Nephron progenitor cell (in vitro differentiated cells): ENCODE measurements around the gene NADSYN1.
A peak's percentile ranks its signal among the peaks of the same experiment; 100 is the strongest.

Source experiments
- DNase-seq: peaks from one replicate; pipeline ENCODE4 v3.0.0; 2021
- H3K27ac Mint-ChIP-seq: 2 replicates; pipeline ENCODE4 v1.8.0; 2021; ENCODE audit warnings: mild to moderate bottlenecking, moderate library complexity, mixed read lengths
- H3K27me3 Mint-ChIP-seq: 2 replicates; pipeline ENCODE4 v1.8.0; 2021; ENCODE audit warnings: mild to moderate bottlenecking, low read depth, mixed read lengths; ENCODE audit not compliant: poor library complexity
- H3K36me3 Mint-ChIP-seq: 2 replicates; pipeline ENCODE4 v1.8.0; 2021; ENCODE audit warnings: low read depth, mixed read lengths
- H3K4me1 Mint-ChIP-seq: 2 replicates; pipeline ENCODE4 v1.8.0; 2021; ENCODE audit warnings: mixed read lengths
- H3K4me3 Mint-ChIP-seq: 2 replicates; pipeline ENCODE4 v1.8.0; 2021; ENCODE audit warnings: mild to moderate bottlenecking, moderate library complexity, mixed read lengths
- H3K9me3 Mint-ChIP-seq: 2 replicates; pipeline ENCODE4 v1.8.0; 2021; ENCODE audit warnings: mild to moderate bottlenecking, moderate library complexity, mixed read lengths
- CTCF ChIP-seq: fragments of 200-600 bp; sonication (generic); IDR thresholded peaks from 2 replicates; pipeline ENCODE4 v1.5.0; 2021; ENCODE audit warnings: antibody characterized with exemption

NADSYN1 gene

GRCh38 chr11:71459076-71459766 is 6.2 kb downstream of the NADSYN1 start:
- no peak for TF ChIP-seq CTCF
- Mint-ChIP-seq H3K27me3 (no peaks in the 10 kb centered on the region), H3K9me3 (no peaks in the 10 kb centered on the region), H3K4me1 (peaks cover 19% of the 10 kb centered on the region), H3K27ac (peak overlapping the region; percentile 88), H3K4me3 (no peak overlapping the region), H3K36me3 (peaks cover 46% of the 10 kb centered on the region)
- no peak for DNase-seq

- H3K4me3 Mint-ChIP-seq, result no peak overlapping the region
- TF ChIP-seq CTCF, result no peak
- DNase-seq, result peak; percentile 56
- H3K4me1 Mint-ChIP-seq, result peaks cover 14% of the 10 kb centered on the region
- H3K27ac Mint-ChIP-seq, result peak overlapping the region; percentile 88
- peaks cover 2% of the 10 kb centered on the region for H3K27me3 Mint-ChIP-seq
- no peaks in the 10 kb centered on the region for H3K9me3 Mint-ChIP-seq
- H3K36me3 Mint-ChIP-seq, result peaks cover 45% of the 10 kb centered on the region
These were observed 6.8 kb downstream of the NADSYN1 start for GRCh38 chr11:71459767-71460320.

GRCh38 chr11:71461696-71462095 is 8.7 kb downstream of the NADSYN1 start:
- H3K36me3 Mint-ChIP-seq, result peaks cover 31% of the 10 kb centered on the region
- H3K4me3 Mint-ChIP-seq, result no peak overlapping the region
- H3K9me3 Mint-ChIP-seq, result no peaks in the 10 kb centered on the region
- H3K27me3 Mint-ChIP-seq, result peaks cover 6% of the 10 kb centered on the region
- peaks cover 13% of the 10 kb centered on the region for H3K4me1 Mint-ChIP-seq
- DNase-seq, result no peak
- H3K27ac Mint-ChIP-seq, result no peak overlapping the region
- no peak for TF ChIP-seq CTCF

- peaks cover 13% of the 10 kb centered on the region for H3K4me1 Mint-ChIP-seq
- H3K9me3 Mint-ChIP-seq, result peaks cover 3% of the 10 kb centered on the region
- H3K36me3 Mint-ChIP-seq, result peaks cover 33% of the 10 kb centered on the region
- no peak for DNase-seq
- no peak overlapping the region for H3K4me3 Mint-ChIP-seq
- peaks cover 6% of the 10 kb centered on the region for H3K27me3 Mint-ChIP-seq
- no peak for TF ChIP-seq CTCF
- H3K27ac Mint-ChIP-seq, result peak overlapping the region; percentile 85
These were observed 9.7 kb downstream of the NADSYN1 start for GRCh38 chr11:71462726-71463125.

GRCh38 chr11:71463331-71464211 is 10.6 kb downstream of the NADSYN1 start:
- no peak for DNase-seq
- Mint-ChIP-seq H3K27ac (peak overlapping the region; percentile 85), H3K27me3 (peaks cover 6% of the 10 kb centered on the region), H3K4me3 (no peak overlapping the region), H3K9me3 (peaks cover 12% of the 10 kb centered on the region), H3K4me1 (peaks cover 13% of the 10 kb centered on the region), H3K36me3 (peaks cover 36% of the 10 kb centered on the region)
- TF ChIP-seq CTCF, result no peak
